ENCODE data around the gene MRPL39. TPM values are rescaled to one million over a fixed set of nuclear protein-coding genes. Genes with fewer than 3 reads are reported as not detected.

The MRPL39 gene
- total RNA-seq, 1 donor from 2014 or later: 16.9 TPM

GRCh38 chr21:25565272-25566211, 41.7 kb downstream of the MRPL39 start:
- no peak for TF ChIP-seq CTCF (IDR thresholded peaks at IDR 0.05)
- no peak overlapping the region for H3K27ac ChIP-seq
- no peak overlapping the region for H3K4me3 ChIP-seq
- ATAC-seq (no peak), DNase-seq (no peak)
- no peaks in the 10 kb centered on the region for H3K27me3 ChIP-seq (ENCODE audit: low read depth)
- H3K36me3 ChIP-seq: no peaks in the 10 kb centered on the region
- no peaks in the 10 kb centered on the region for H3K9me3 ChIP-seq
- H3K4me1 ChIP-seq: peaks cover 28% of the 10 kb centered on the region
- intact Hi-C loops (cut with DNase I): no loop called here

- intact Hi-C loops (cut with DNase I): no loop called here
- DNase-seq: no peak
- Histone ChIP-seq H3K4me3 (no peak overlapping the region), H3K27ac (no peak overlapping the region), H3K27me3 (ENCODE audit: low read depth) (no peaks in the 10 kb centered on the region), H3K36me3 (no peaks in the 10 kb centered on the region), H3K9me3 (no peaks in the 10 kb centered on the region), H3K4me1 (peaks cover 38% of the 10 kb centered on the region)
- no peak for ATAC-seq
- no peak for TF ChIP-seq CTCF (IDR thresholded peaks at IDR 0.05)
Measured at GRCh38 chr21:25564349-25564948, 42.8 kb downstream of the MRPL39 start.

- TF ChIP-seq CTCF (IDR thresholded peaks at IDR 0.05): no peak
- intact Hi-C loops (cut with DNase I): no loop called here
Measured at GRCh38 chr21:25563361-25564116, 43.7 kb downstream of the MRPL39 start.

GRCh38 chr21:25562660-25563059, 44.6 kb downstream of the MRPL39 start:
- H3K36me3 ChIP-seq: no peaks in the 10 kb centered on the region
- no peak for DNase-seq
- intact Hi-C loops (cut with DNase I): no loop called here
- no peak overlapping the region for H3K27ac ChIP-seq
- peak overlapping the region; percentile 63 for H3K4me3 ChIP-seq
- no peak for ATAC-seq
- H3K9me3 ChIP-seq: no peaks in the 10 kb centered on the region
- H3K4me1 ChIP-seq: peaks cover 25% of the 10 kb centered on the region
- TF ChIP-seq CTCF (IDR thresholded peaks at IDR 0.05): no peak
- no peaks in the 10 kb centered on the region for H3K27me3 ChIP-seq (ENCODE audit: low read depth)

More at GRCh38 chr21:25563361-25564116, 43.7 kb downstream of the MRPL39 start:
- ATAC-seq: peak; percentile 5 to 27
- Histone ChIP-seq H3K27ac (no peak overlapping the region), H3K36me3 (no peaks in the 10 kb centered on the region), H3K4me1 (peaks cover 34% of the 10 kb centered on the region), H3K27me3 (ENCODE audit: low read depth) (no peaks in the 10 kb centered on the region), H3K4me3 (peak overlapping the region; percentile 63), H3K9me3 (no peaks in the 10 kb centered on the region)
- no peak for DNase-seq
